ENCODE results near the gene VAC14.

- no peak for TF ChIP-seq CTCF (IDR thresholded peaks at IDR 0.05)
- no peak for TF ChIP-seq POLR2A (IDR thresholded peaks at IDR 0.05)
- no peak for TF ChIP-seq POLR2AphosphoS5 (IDR thresholded peaks at IDR 0.05)
- no peak for TF ChIP-seq EP300 (IDR thresholded peaks at IDR 0.05)
These were observed 117.6 kb downstream of the VAC14 start for GRCh38 chr16:70683146-70683944.
